Activated CD8-positive, alpha-beta memory T cell treated with anti-CD3 and anti-CD28 coated beads, Interleukin-2, amount 10 ng/mL, durations not matched to agents 7 days and 5 days (primary cell): ENCODE measurements around the gene MTMR8. TPM values are rescaled to one million over a fixed set of nuclear protein-coding genes. Genes with fewer than 3 reads are reported as not detected.
"Not testable (repeated sequence)": the region's sequence is repeated elsewhere in the genome, so short reads cannot be mapped to it uniquely, and the experiment has no call there.

Source experiments
- ATAC-seq: fragments of 150-1000 bp; cut with Tn5 transposase; one replicate; pipeline ENCODE4 v1.10.0; 2021; ENCODE audit warnings: moderate library complexity
- CTCF ChIA-PET: fragments of 350-600 bp; sonication (Branson Sonifier 250); formaldehyde crosslinking; loops from one replicate; lab custom pipeline; 2021; ENCODE audit warnings: antibody characterized with exemption; lab: Charles Lee
- DNase-seq: peaks from one replicate; pipeline ENCODE4 v3.0.0-alpha.2; 2020
- H3K27ac Mint-ChIP-seq: one replicate; pipeline ENCODE4 v1.8.0; 2021; ENCODE audit warnings: mild to moderate bottlenecking, mixed read lengths
- H3K27me3 Mint-ChIP-seq: one replicate; pipeline ENCODE4 v1.8.0; 2021; ENCODE audit warnings: mixed read lengths
- H3K36me3 Mint-ChIP-seq: one replicate; pipeline ENCODE4 v1.8.0; 2021; ENCODE audit warnings: mild to moderate bottlenecking, mixed read lengths
- H3K4me1 Mint-ChIP-seq: one replicate; pipeline ENCODE4 v1.8.0; 2021; ENCODE audit warnings: mixed read lengths
- H3K4me3 Mint-ChIP-seq: one replicate; pipeline ENCODE4 v1.8.0; 2021; ENCODE audit warnings: mild to moderate bottlenecking, moderate library complexity, mixed read lengths
- H3K9me3 Mint-ChIP-seq: one replicate; pipeline ENCODE4 v1.8.0; 2022; ENCODE audit warnings: low read depth, mixed read lengths
- total RNA-seq, 2 experiments: library from RNA; stranded (reverse); gene quantifications; one replicate each; pipeline ENCODE4 v1.2.3, GENCODE V29; 2021

MTMR8 gene
- 1 to 10 TPM; 4.5 to 4.6 TPM for total RNA-seq

- Mint-ChIP-seq H3K4me3 (peak within 1 kb of the TSS; percentile 89), H3K4me1 (peaks cover 15% of the 10 kb centered on the region), H3K9me3 (no peaks in the 10 kb centered on the region), H3K36me3 (peaks cover 2% of the 10 kb centered on the region), H3K27me3 (no peaks in the 10 kb centered on the region), H3K27ac (peak within 1 kb of the TSS; percentile 83)
- CTCF ChIA-PET = no interaction called here
- DNase-seq = peak; percentile 86
- peak; percentile 92 for ATAC-seq
Observed at GRCh38 chrX:64394874-64395567, at the start of gene MTMR8. MTMR8 (minus strand) TSS chrX:64395452; CDS start chrX:64395363, 89 bp downstream.

GRCh38 chrX:64439551-64439950 is 44.3 kb upstream of the MTMR8 start:
- Mint-ChIP-seq H3K27ac (no peak overlapping the region), H3K4me3 (no peak overlapping the region), H3K9me3 (no peaks in the 10 kb centered on the region), H3K27me3 (no peaks in the 10 kb centered on the region), H3K36me3 (no peaks in the 10 kb centered on the region), H3K4me1 (no peaks in the 10 kb centered on the region)
- CTCF ChIA-PET = no interaction called here
- no peak for DNase-seq
- no peak for ATAC-seq

- no peak for ATAC-seq
- H3K9me3 Mint-ChIP-seq = no peaks in the 10 kb centered on the region
- DNase-seq = no peak
- H3K4me3 Mint-ChIP-seq = no peak overlapping the region
- no peak overlapping the region for H3K27ac Mint-ChIP-seq
- H3K36me3 Mint-ChIP-seq = no peaks in the 10 kb centered on the region
- no peaks in the 10 kb centered on the region for H3K27me3 Mint-ChIP-seq
- H3K4me1 Mint-ChIP-seq = no peaks in the 10 kb centered on the region
- CTCF ChIA-PET = no interaction called here
Observed at GRCh38 chrX:64437665-64438064, 42.4 kb upstream of the MTMR8 start.

- no peak for DNase-seq
- Mint-ChIP-seq H3K4me1 (no peaks in the 10 kb centered on the region), H3K27ac (no peak overlapping the region), H3K27me3 (no peaks in the 10 kb centered on the region), H3K4me3 (no peak overlapping the region), H3K36me3 (no peaks in the 10 kb centered on the region), H3K9me3 (no peaks in the 10 kb centered on the region)
- ATAC-seq = no peak
- CTCF ChIA-PET = no interaction called here
Observed at GRCh38 chrX:64437218-64437617, 42.0 kb upstream of the MTMR8 start.

- Mint-ChIP-seq H3K27me3 (no peaks in the 10 kb centered on the region), H3K4me3 (no peak overlapping the region), H3K27ac (no peak overlapping the region), H3K4me1 (peaks cover 6% of the 10 kb centered on the region), H3K9me3 (no peaks in the 10 kb centered on the region), H3K36me3 (no peaks in the 10 kb centered on the region)
- ATAC-seq (no peak), DNase-seq (no peak)
- CTCF ChIA-PET = interaction anchor here (1.2 kb wide), 1 partner anchor 142 kb away, joined by 3 read pairs; no protein-coding TSS in a partner anchor
Observed at GRCh38 chrX:64428371-64428770, 33.1 kb upstream of the MTMR8 start.

- Mint-ChIP-seq H3K27me3 (no peaks in the 10 kb centered on the region), H3K36me3 (no peaks in the 10 kb centered on the region), H3K27ac (no peak overlapping the region), H3K9me3 (no peaks in the 10 kb centered on the region), H3K4me1 (peaks cover 6% of the 10 kb centered on the region), H3K4me3 (no peak overlapping the region)
- DNase-seq (peak; percentile 41), ATAC-seq (peak; percentile 47)
- CTCF ChIA-PET = no interaction called here
Observed at GRCh38 chrX:64427787-64428186, 32.5 kb upstream of the MTMR8 start.

GRCh38 chrX:64427281-64427680 is 32.0 kb upstream of the MTMR8 start:
- Mint-ChIP-seq H3K27ac (no peak overlapping the region), H3K36me3 (no peaks in the 10 kb centered on the region), H3K27me3 (no peaks in the 10 kb centered on the region), H3K9me3 (no peaks in the 10 kb centered on the region), H3K4me1 (peaks cover 6% of the 10 kb centered on the region), H3K4me3 (no peak overlapping the region)
- CTCF ChIA-PET = no interaction called here
- no peak for ATAC-seq
- DNase-seq = no peak

- DNase-seq = not testable (repeated sequence)
Observed at GRCh38 chrX:64409730-64410129, 14.5 kb upstream of the MTMR8 start.

GRCh38 chrX:64398088-64398487 is 2.8 kb upstream of the MTMR8 start:
- CTCF ChIA-PET = no interaction called here
- H3K4me3 Mint-ChIP-seq = no peak overlapping the region
- peaks cover 2% of the 10 kb centered on the region for H3K36me3 Mint-ChIP-seq
- ATAC-seq = no peak
- no peaks in the 10 kb centered on the region for H3K9me3 Mint-ChIP-seq
- H3K27ac Mint-ChIP-seq = no peak overlapping the region
- no peak for DNase-seq
- peaks cover 15% of the 10 kb centered on the region for H3K4me1 Mint-ChIP-seq
- H3K27me3 Mint-ChIP-seq = no peaks in the 10 kb centered on the region

More at GRCh38 chrX:64409730-64410129, 14.5 kb upstream of the MTMR8 start:
- ATAC-seq, CTCF ChIA-PET, H3K27ac Mint-ChIP-seq, H3K27me3 Mint-ChIP-seq, H3K4me1 Mint-ChIP-seq, H3K36me3 Mint-ChIP-seq, H3K9me3 Mint-ChIP-seq, H3K4me3 Mint-ChIP-seq: not testable (repeated sequence)

GRCh38 chrX:64395568-64395929 is 297 bp upstream of the MTMR8 start:
- no peaks in the 10 kb centered on the region for H3K27me3 Mint-ChIP-seq
- CTCF ChIA-PET = no interaction called here
- no peaks in the 10 kb centered on the region for H3K9me3 Mint-ChIP-seq
- H3K27ac Mint-ChIP-seq = peak overlapping the region; percentile 83
- no peak for DNase-seq
- H3K4me3 Mint-ChIP-seq = peak overlapping the region; percentile 89
- H3K36me3 Mint-ChIP-seq = peaks cover 2% of the 10 kb centered on the region
- H3K4me1 Mint-ChIP-seq = peaks cover 15% of the 10 kb centered on the region
- ATAC-seq = peak; percentile 25

- ATAC-seq (peak; percentile 29), DNase-seq (no peak)
- CTCF ChIA-PET = no interaction called here
- H3K36me3 Mint-ChIP-seq = peaks cover 2% of the 10 kb centered on the region
- peak overlapping the region; percentile 89 for H3K4me3 Mint-ChIP-seq
- H3K27ac Mint-ChIP-seq = peak overlapping the region; percentile 83
- H3K9me3 Mint-ChIP-seq = no peaks in the 10 kb centered on the region
- peaks cover 15% of the 10 kb centered on the region for H3K4me1 Mint-ChIP-seq
- no peaks in the 10 kb centered on the region for H3K27me3 Mint-ChIP-seq
Observed at GRCh38 chrX:64394059-64394873, 986 bp downstream of the MTMR8 start.

- H3K27me3 Mint-ChIP-seq = no peaks in the 10 kb centered on the region
- peaks cover 5% of the 10 kb centered on the region for H3K9me3 Mint-ChIP-seq
- peaks cover 16% of the 10 kb centered on the region for H3K36me3 Mint-ChIP-seq
- peaks cover 9% of the 10 kb centered on the region for H3K4me1 Mint-ChIP-seq
- H3K27ac Mint-ChIP-seq = no peak overlapping the region
- H3K4me3 Mint-ChIP-seq = no peak overlapping the region
- ATAC-seq (no peak), DNase-seq (no peak)
- CTCF ChIA-PET = no interaction called here
Observed at GRCh38 chrX:64389489-64389888, 5.8 kb downstream of the MTMR8 start.

GRCh38 chrX:64380789-64381188 is 14.5 kb downstream of the MTMR8 start:
- H3K4me3 Mint-ChIP-seq, H3K27me3 Mint-ChIP-seq, CTCF ChIA-PET, H3K27ac Mint-ChIP-seq, H3K4me1 Mint-ChIP-seq, DNase-seq, ATAC-seq: not testable (repeated sequence)
- peaks cover 16% of the 10 kb centered on the region for H3K9me3 Mint-ChIP-seq
- peaks cover 32% of the 10 kb centered on the region for H3K36me3 Mint-ChIP-seq

GRCh38 chrX:64379924-64380323 is 15.3 kb downstream of the MTMR8 start:
- Mint-ChIP-seq H3K4me3 (no peak overlapping the region), H3K27ac (no peak overlapping the region), H3K36me3 (peaks cover 29% of the 10 kb centered on the region), H3K9me3 (peaks cover 13% of the 10 kb centered on the region), H3K4me1 (no peaks in the 10 kb centered on the region), H3K27me3 (no peaks in the 10 kb centered on the region)
- DNase-seq (no peak), ATAC-seq (no peak)
- CTCF ChIA-PET = no interaction called here
